GM13976 (cell line): Measurements from ENCODE around the gene KCNMB4.

Experiments used
- DNase-seq: peaks from one replicate; pipeline ENCODE4 v3.0.0; 2012; ENCODE audit warnings: low spot score
- CTCF ChIP-seq: IDR thresholded peaks from 2 replicates; pipeline ENCODE4 v1.5.1; 2012; ENCODE audit warnings: borderline replicate concordance, mild to moderate bottlenecking; ENCODE audit not compliant: insufficient read depth; ENCODE audit errors: extremely low read depth, missing control alignments, control extremely low read depth
- in situ Hi-C: fragments of 300-500 bp; cut with MboI; formaldehyde crosslinking; loops from one replicate; pipeline ENCODE4 v1.12.0; 2022; ENCODE audit warnings: low sequenced_read_pairs, mixed read lengths, inconsistent platforms; ENCODE audit not compliant: unreplicated experiment

KCNMB4 gene

DNA sequence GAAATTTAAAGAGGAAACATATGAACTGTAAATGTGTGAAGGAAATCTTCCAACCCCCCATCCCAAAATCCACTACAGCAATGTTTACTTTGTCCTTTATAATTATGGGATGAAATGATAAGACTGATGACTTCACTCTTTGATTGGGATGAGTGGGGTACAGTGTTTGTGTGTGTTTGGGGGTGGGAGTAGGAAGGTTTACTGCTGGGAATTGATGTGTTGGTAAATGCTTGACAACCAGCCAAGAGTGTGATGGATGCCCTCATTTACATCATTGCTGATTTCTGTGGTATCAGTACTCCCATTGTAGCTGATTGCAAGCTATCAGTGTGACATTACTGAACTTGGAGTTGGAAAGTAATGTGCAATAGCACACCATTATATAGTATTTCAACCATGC, 90.9 kb downstream of the KCNMB4 start:
- in situ Hi-C loops = no loop called here
- TF ChIP-seq CTCF = no peak
- no peak for DNase-seq

DNA sequence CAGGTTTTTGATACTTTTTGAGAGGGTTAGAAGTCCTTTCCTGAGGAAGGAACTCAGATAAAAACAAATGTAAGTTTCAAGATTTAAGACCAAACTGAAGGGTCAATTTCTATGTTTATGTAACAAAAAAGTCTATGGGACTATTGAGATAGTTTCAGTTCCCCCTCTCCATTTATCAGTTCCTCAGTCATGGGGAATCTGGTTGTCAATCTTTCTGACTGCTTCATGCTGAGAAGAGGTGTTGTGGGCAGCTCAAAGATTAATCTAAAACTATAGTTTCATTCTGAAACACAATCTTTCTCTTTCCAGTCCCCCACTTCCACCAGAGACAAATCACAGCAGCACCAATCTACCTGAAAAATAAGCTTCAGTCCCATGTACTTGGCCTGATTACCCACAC, 93.7 kb downstream of the KCNMB4 start:
- no peak for DNase-seq
- no peak for TF ChIP-seq CTCF
- in situ Hi-C loops = no loop called here

GRCh38 chr12:70463997-70464396, 97.9 kb downstream of the KCNMB4 start:
- in situ Hi-C loops = no loop called here
- DNase-seq = no peak
- TF ChIP-seq CTCF = no peak

- in situ Hi-C loops = no loop called here
- no peak for DNase-seq
- TF ChIP-seq CTCF = no peak
Measured at GRCh38 chr12:70466753-70467152, 100.7 kb downstream of the KCNMB4 start.

GRCh38 chr12:70467476-70467875, 101.4 kb downstream of the KCNMB4 start:
- DNase-seq = no peak
- in situ Hi-C loops = no loop called here
- no peak for TF ChIP-seq CTCF

DNA sequence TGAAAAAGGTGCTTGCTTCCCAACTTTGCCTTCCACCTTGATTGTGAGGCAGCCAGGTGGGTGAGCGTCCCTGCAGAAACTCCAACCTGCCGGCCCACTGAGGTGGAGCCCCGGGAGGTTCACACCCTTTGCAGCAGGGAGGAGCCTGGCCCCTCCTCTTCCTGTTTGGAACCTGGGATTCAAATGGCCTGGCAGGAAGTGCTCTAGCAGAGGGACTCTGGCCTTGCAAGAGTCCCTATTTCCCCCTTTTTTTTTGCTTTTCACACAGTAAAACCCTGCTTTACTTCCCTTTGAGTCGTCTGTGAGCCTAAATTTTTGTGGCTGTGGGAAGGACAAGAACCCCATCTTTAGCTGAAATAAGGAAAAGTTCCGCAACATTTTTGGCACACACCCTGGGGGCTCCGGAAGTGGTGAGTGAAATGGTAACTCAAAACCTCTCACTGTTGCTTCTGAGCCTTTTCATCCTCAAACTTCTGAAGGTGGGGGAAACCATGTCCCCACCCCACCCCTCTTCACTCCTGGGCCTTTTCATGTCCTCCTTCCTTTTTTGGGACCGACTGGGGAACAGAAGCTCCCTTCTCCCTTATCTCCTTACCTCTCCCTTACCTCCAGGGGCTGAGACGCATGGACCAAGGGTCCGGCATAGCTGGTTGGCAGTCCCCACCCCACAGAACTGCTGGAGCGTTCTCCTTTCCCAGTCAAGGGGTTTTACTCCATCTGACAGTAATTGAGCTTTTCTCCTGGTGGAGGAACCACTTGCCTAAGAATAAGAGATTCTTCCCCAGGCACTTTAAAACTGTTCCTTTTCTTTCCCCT, 102.0 kb downstream of the KCNMB4 start:
- in situ Hi-C loops = no loop called here
- DNase-seq = no peak
- no peak for TF ChIP-seq CTCF

DNA sequence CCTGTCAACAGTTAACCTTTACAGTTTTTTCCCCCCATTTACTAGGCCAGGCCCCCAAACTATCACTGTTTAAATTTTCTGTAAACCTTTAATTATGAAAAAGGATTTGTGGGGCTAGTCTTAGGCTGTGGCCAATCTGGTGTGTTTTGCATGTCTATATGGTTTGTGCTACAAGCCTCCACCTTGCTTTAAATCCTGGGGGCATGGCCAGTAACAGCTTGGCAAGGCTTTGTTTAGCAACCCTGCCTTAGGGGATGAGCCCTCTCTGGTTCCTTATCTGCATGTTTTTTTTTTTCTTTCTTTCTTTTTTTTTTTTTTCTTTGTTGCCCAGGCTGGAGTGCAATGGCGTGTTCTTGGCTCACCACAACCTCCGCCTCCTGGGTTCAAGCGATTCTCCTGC, 102.7 kb downstream of the KCNMB4 start:
- DNase-seq = no peak
- in situ Hi-C loops = no loop called here
- no peak for TF ChIP-seq CTCF
